Measurements from ENCODE around the gene MAPKAPK3.

DNA sequence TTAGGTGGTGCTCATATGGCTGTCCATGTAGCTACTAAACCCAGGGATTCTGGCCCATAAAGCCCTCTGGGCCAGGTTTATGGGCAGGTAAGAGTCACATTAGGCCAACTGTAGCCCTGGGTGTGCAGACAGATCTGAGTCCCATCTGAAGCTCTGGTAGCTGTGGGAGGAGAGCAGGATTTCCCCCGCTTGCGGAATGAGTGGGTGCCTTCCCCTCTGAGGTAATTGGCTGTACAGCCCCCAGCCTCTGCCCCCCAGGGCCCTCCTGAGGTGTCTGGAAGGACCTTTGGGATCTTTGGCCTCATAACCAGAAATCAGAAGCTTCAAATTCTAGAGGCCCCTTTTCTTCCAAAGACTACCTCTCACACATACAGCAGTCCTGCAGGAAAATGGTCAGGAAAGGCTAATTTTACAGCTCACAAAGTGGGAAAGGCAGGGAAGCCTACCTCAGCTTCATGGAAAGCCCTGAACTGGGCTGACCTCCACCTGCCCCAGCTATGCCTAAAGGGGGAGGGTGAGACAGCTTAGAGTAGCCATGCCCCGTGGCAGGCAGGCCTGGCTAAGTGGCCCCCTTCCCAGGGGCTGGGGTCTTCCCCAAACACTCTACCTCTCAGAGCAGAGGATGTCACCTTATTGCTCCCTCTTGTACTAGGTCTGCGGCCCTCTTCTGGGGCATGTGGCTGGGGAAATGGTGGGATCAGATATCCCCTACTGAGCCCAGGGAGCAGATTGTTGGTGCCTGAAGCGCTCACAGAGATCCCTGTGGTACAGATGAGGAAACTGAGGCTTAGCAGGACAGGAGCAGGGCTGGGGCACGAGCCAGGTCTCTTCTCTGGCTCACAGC lies 30.8 kb upstream of the MAPKAPK3 start:
- TF ChIP-seq, protein P1, sequence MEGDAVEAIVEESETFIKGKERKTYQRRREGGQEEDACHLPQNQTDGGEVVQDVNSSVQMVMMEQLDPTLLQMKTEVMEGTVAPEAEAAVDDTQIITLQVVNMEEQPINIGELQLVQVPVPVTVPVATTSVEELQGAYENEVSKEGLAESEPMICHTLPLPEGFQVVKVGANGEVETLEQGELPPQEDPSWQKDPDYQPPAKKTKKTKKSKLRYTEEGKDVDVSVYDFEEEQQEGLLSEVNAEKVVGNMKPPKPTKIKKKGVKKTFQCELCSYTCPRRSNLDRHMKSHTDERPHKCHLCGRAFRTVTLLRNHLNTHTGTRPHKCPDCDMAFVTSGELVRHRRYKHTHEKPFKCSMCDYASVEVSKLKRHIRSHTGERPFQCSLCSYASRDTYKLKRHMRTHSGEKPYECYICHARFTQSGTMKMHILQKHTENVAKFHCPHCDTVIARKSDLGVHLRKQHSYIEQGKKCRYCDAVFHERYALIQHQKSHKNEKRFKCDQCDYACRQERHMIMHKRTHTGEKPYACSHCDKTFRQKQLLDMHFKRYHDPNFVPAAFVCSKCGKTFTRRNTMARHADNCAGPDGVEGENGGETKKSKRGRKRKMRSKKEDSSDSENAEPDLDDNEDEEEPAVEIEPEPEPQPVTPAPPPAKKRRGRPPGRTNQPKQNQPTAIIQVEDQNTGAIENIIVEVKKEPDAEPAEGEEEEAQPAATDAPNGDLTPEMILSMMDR (IDR thresholded peaks at IDR 0.05; ENCODE audit: poor library complexity) = no peak
- TF ChIP-seq EZH2 (IDR thresholded peaks at IDR 0.05; ENCODE audit: borderline replicate concordance) = no peak
- TF ChIP-seq EZH2phosphoT487 (IDR thresholded peaks at IDR 0.05; ENCODE audit: low read depth, severe bottlenecking, unreplicated experiment) = no peak

Measured in hepatocyte (in vitro differentiated cells).